ENCODE measurements around the gene CUX1.

CUX1 gene

GRCh38 chr7:101900103-101900502 lies 82.7 kb downstream of the CUX1 start:
- DNase-seq, result no peak

- no peak for DNase-seq
Measured at GRCh38 chr7:101901661-101902491, 84.5 kb downstream of the CUX1 start.

GRCh38 chr7:101902680-101903514 lies 85.5 kb downstream of the CUX1 start:
- no peak for DNase-seq

GRCh38 chr7:101903515-101903868 lies 86.1 kb downstream of the CUX1 start:
- no peak for DNase-seq

GRCh38 chr7:101904019-101904418 lies 86.6 kb downstream of the CUX1 start:
- no peak for DNase-seq

GRCh38 chr7:101905203-101905865 lies 87.9 kb downstream of the CUX1 start:
- DNase-seq, result no peak

- DNase-seq, result no peak
Measured at GRCh38 chr7:101906291-101907240, 89.1 kb downstream of the CUX1 start.

- DNase-seq, result no peak
Measured at GRCh38 chr7:101910991-101911799, 93.8 kb downstream of the CUX1 start.

GRCh38 chr7:101911800-101912715 lies 94.6 kb downstream of the CUX1 start:
- DNase-seq, result no peak

- no peak for DNase-seq
Measured at GRCh38 chr7:101912716-101913110, 95.3 kb downstream of the CUX1 start.

- no peak for DNase-seq
Measured at GRCh38 chr7:101913247-101913721, 95.9 kb downstream of the CUX1 start.

GRCh38 chr7:101913851-101914250 lies 96.4 kb downstream of the CUX1 start:
- DNase-seq, result no peak

- no peak for DNase-seq
Measured at GRCh38 chr7:101915000-101915399, 97.6 kb downstream of the CUX1 start.

GRCh38 chr7:101916041-101916800 lies 98.8 kb downstream of the CUX1 start:
- DNase-seq, result no peak

- no peak for DNase-seq
Measured at GRCh38 chr7:101916876-101917275, 99.5 kb downstream of the CUX1 start.

GRCh38 chr7:101917566-101917965 lies 100.1 kb downstream of the CUX1 start:
- DNase-seq, result no peak

GRCh38 chr7:101918426-101918825 lies 101.0 kb downstream of the CUX1 start:
- DNase-seq, result no peak

GRCh38 chr7:101919363-101920115 lies 102.1 kb downstream of the CUX1 start:
- no peak for DNase-seq

GRCh38 chr7:101921061-101921460 lies 103.6 kb downstream of the CUX1 start:
- no peak for DNase-seq

Data from T-helper 9 cell (primary cell).